PC-3 (cell line): Measurements from ENCODE around the gene ESR1. TPM values are rescaled to one million over a fixed set of nuclear protein-coding genes. Genes with fewer than 3 reads are reported as not detected.

ENCODE experiments used
- ATAC-seq: fragments of 200-7000 bp; cut with Tn5 transposase; 2 replicates; pipeline ENCODE4 v1.9.1; 2020; ENCODE audit warnings: mild to moderate bottlenecking, moderate library complexity
- BruUV-seq: library from RNA; stranded (reverse); fragments of 400-500 nt; replicated peaks from 2 replicates; lab custom pipeline; 2021; lab: Mats Ljungman, UMichigan
- CTCF ChIA-PET: fragments of 300-600 bp; sonication (Branson Sonifier 250); formaldehyde crosslinking; loops from one replicate; lab custom pipeline; 2022; ENCODE audit warnings: antibody characterized with exemption; lab: Charles Lee
- POLR2A ChIA-PET: fragments of 300-600 bp; sonication (Branson Sonifier 250); formaldehyde crosslinking; loops from one replicate; lab custom pipeline; 2022; ENCODE audit warnings: antibody characterized with exemption; ENCODE audit not compliant: unreplicated experiment; lab: Charles Lee
- DNase-seq: peaks from one replicate; pipeline ENCODE4 v3.0.0-alpha.2; 2015
- H2AFZ ChIP-seq: fragments of 300-600 bp; sonication (generic); 2 replicates; pipeline ENCODE4 v1.6.0; 2016; ENCODE audit warnings: antibody characterized with exemption, low read length
- H3F3A ChIP-seq: fragments of 300-600 bp; sonication (generic); one replicate; pipeline ENCODE4 v1.6.0; 2017; ENCODE audit warnings: antibody characterized with exemption, low read length, control low read depth, mild to moderate bottlenecking; ENCODE audit not compliant: unreplicated experiment
- H3K27ac ChIP-seq: fragments of 300-600 bp; sonication (generic); 2 replicates; pipeline ENCODE4 v1.5.1; 2016; ENCODE audit warnings: mild to moderate bottlenecking, low read length
- H3K27me3 ChIP-seq: fragments of 300-600 bp; sonication (generic); 2 replicates; pipeline ENCODE4 v1.6.1; 2016; ENCODE audit warnings: low read length, mixed read lengths
- H3K36me3 ChIP-seq: fragments of 300-600 bp; sonication (generic); 2 replicates; pipeline ENCODE4 v1.6.1; 2016; ENCODE audit warnings: low read depth, mixed run types, low read length, mixed read lengths
- H3K4me1 ChIP-seq: fragments of 300-600 bp; sonication (generic); 2 replicates; pipeline ENCODE4 v1.5.1; 2016; ENCODE audit warnings: low read length; ENCODE audit not compliant: insufficient read depth
- H3K4me2 ChIP-seq: fragments of 300-600 bp; sonication (generic); 2 replicates; pipeline ENCODE4 v1.6.0; 2016; ENCODE audit warnings: low read length
- H3K4me3 ChIP-seq: fragments of 300-600 bp; sonication (generic); 2 replicates; pipeline ENCODE4 v1.5.1; 2016; ENCODE audit warnings: mild to moderate bottlenecking, low read length, mixed read lengths
- H3K79me2 ChIP-seq: fragments of 300-600 bp; sonication (generic); 2 replicates; pipeline ENCODE4 v1.6.1; 2017; ENCODE audit warnings: low read length, mixed read lengths
- H3K9ac ChIP-seq: fragments of 300-600 bp; sonication (generic); 2 replicates; pipeline ENCODE4 v1.6.0; 2016; ENCODE audit warnings: mild to moderate bottlenecking, low read length
- H3K9me2 ChIP-seq: fragments of 300-600 bp; sonication (generic); replicated peaks from 2 replicates; pipeline ENCODE4 v1.6.1; 2016; ENCODE audit warnings: mixed run types, low read length, mixed read lengths
- H3K9me3 ChIP-seq: fragments of 300-600 bp; sonication (generic); 2 replicates; pipeline ENCODE4 v1.6.1; 2016; ENCODE audit warnings: low read length, mixed read lengths
- H4K20me1 ChIP-seq: fragments of 300-600 bp; sonication (generic); 2 replicates; pipeline ENCODE4 v1.6.1; 2016; ENCODE audit warnings: low read length, mixed read lengths
- CTCF ChIP-seq: fragments of 300-600 bp; sonication (generic); conservative IDR thresholded peaks from 2 replicates; pipeline ENCODE4 v1.5.1; 2017; ENCODE audit warnings: antibody characterized with exemption, low read depth, mild to moderate bottlenecking, low read length
- EZH2 ChIP-seq: fragments of 300-600 bp; sonication (generic); IDR thresholded peaks from one replicate; pipeline ENCODE4 v1.6.1; 2017; ENCODE audit warnings: antibody characterized with exemption, mild to moderate bottlenecking, low read length; ENCODE audit not compliant: unreplicated experiment
- EZH2phosphoT487 ChIP-seq: fragments of 300-600 bp; sonication (generic); IDR thresholded peaks from 2 replicates; pipeline ENCODE4 v1.6.1; 2018; ENCODE audit warnings: mild to moderate bottlenecking, antibody characterized with exemption, low read length, borderline replicate concordance
- intact Hi-C: fragments of 100-400 bp; cut with micrococcal nuclease; formaldehyde crosslinking; loops from 2 replicates; pipeline ENCODE4 v1.9.0; 2023
- total RNA-seq: library from RNA; depleted of rRNA; stranded (reverse); fragments of >200 nt; gene quantifications from 2 replicates; pipeline ENCODE4 v1.2.3, GENCODE V29; 2014

ESR1 gene
- total RNA-seq, 1 experiment from 2014 or later = 5.9 TPM

DNA sequence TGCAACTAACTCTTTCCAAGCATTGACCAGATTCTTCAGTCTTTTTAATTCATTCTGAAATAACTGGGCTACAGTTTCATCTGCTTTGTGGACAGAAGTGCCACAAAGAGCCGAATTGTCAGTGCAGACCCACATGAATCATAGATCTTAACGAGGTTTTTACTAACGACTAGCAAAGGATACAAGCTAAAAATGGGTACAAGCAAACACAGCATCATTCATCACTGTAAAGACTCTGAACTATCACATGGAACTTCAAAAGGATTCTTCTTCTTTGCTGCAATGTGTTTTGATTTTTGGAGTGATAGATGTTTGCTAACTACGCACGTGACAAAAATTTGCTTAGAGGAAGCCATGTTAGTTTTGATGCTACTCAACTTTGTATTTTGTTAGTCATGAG lies 227.1 kb downstream of the ESR1 start:
- H3K36me3 ChIP-seq = no peaks in the 10 kb centered on the region
- H3K4me3 ChIP-seq = no peak overlapping the region
- H3K27ac ChIP-seq = no peak overlapping the region
- no peaks in the 10 kb centered on the region for H3F3A ChIP-seq
- H3K9me2 ChIP-seq = no peaks in the 10 kb centered on the region
- H3K4me2 ChIP-seq = no peak overlapping the region
- no peaks in the 10 kb centered on the region for H3K4me1 ChIP-seq
- TF ChIP-seq EZH2 (no peak), EZH2phosphoT487 (no peak), CTCF (no peak)
- DNase-seq (no peak), ATAC-seq (no peak)
- H3K79me2 ChIP-seq = no peaks in the 10 kb centered on the region
- no TSS peak for BruUV-seq
- no peak overlapping the region for H3K9ac ChIP-seq
- CTCF ChIA-PET = no interaction called here
- H2AFZ ChIP-seq = 0 out of 2 replicates have a peak overlapping the region, but pooled peaks have one; percentile 38
- intact Hi-C loops = no loop called here
- H3K9me3 ChIP-seq = no peaks in the 10 kb centered on the region
- H4K20me1 ChIP-seq = no peaks in the 10 kb centered on the region
- POLR2A ChIA-PET = no interaction called here
- no peaks in the 10 kb centered on the region for H3K27me3 ChIP-seq

DNA sequence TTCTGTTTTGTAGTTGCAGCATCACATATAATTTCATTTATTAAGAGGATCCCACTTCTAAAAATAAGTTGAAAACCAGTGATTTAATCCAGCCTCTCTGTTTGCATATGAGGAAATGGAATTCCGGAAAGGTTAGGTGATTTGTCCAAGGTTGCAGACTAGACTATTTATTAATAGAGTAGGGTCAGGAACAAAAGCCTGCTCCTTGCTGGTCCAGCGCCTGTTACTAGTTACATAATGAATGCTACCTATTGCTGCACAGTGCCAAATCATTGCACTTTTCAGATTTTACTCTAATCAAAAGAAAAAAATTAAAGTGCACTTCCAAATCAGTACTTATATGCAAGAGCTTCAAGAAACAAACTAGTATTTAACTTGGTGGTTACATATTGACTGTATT lies 238.6 kb downstream of the ESR1 start:
- H3K9me3 ChIP-seq = no peaks in the 10 kb centered on the region
- no peak overlapping the region for H3K4me3 ChIP-seq
- no peak overlapping the region for H3K9ac ChIP-seq
- H2AFZ ChIP-seq = no peak overlapping the region
- no peak for TF ChIP-seq EZH2phosphoT487
- no peak for TF ChIP-seq EZH2
- TF ChIP-seq CTCF = no peak
- H3K36me3 ChIP-seq = no peaks in the 10 kb centered on the region
- BruUV-seq = no TSS peak
- no peaks in the 10 kb centered on the region for H3K79me2 ChIP-seq
- H3K9me2 ChIP-seq = no peaks in the 10 kb centered on the region
- H3K4me2 ChIP-seq = no peak overlapping the region
- H3K27ac ChIP-seq = no peak overlapping the region
- H4K20me1 ChIP-seq = no peaks in the 10 kb centered on the region
- no peak for ATAC-seq
- intact Hi-C loops = no loop called here
- H3F3A ChIP-seq = no peaks in the 10 kb centered on the region
- H3K27me3 ChIP-seq = no peaks in the 10 kb centered on the region
- CTCF ChIA-PET = no interaction called here
- no peak for DNase-seq
- POLR2A ChIA-PET = no interaction called here
- 0 out of 2 replicates have a peak, but pooled peaks cover 4% of the 10 kb centered on the region for H3K4me1 ChIP-seq

- ATAC-seq = no peak
- no peaks in the 10 kb centered on the region for H3K79me2 ChIP-seq
- no peaks in the 10 kb centered on the region for H3K27me3 ChIP-seq
- no peaks in the 10 kb centered on the region for H3F3A ChIP-seq
- no peak overlapping the region for H3K27ac ChIP-seq
- no peaks in the 10 kb centered on the region for H3K36me3 ChIP-seq
- no peak for TF ChIP-seq EZH2phosphoT487
- no peak for TF ChIP-seq EZH2
- TF ChIP-seq CTCF = no peak
- H3K4me2 ChIP-seq = no peak overlapping the region
- ChIA-PET POLR2A (no interaction called here), CTCF (no interaction called here)
- H2AFZ ChIP-seq = no peak overlapping the region
- H3K9me3 ChIP-seq = no peaks in the 10 kb centered on the region
- no peak overlapping the region for H3K9ac ChIP-seq
- peaks cover 10% of the 10 kb centered on the region for H3K4me1 ChIP-seq
- H4K20me1 ChIP-seq = no peaks in the 10 kb centered on the region
- no TSS peak for BruUV-seq
- H3K9me2 ChIP-seq = no peaks in the 10 kb centered on the region
- DNase-seq = no peak
- intact Hi-C loops = no loop called here
- H3K4me3 ChIP-seq = no peak overlapping the region
These were observed 241.4 kb downstream of the ESR1 start for GRCh38 chr6:152048921-152049320.
